ENCODE results near the gene SYNE2.

- TF ChIP-seq CTCF (IDR thresholded peaks at IDR 0.05) (no peak), USF1 (CRISPR knock-in tag; IDR thresholded peaks at IDR 0.05) (no peak), GABPB1 (CRISPR knock-in tag; IDR thresholded peaks at IDR 0.05) (no peak), NR3C1 (CRISPR knock-in tag; conservative IDR thresholded peaks at IDR 0.05; ENCODE audit: low read depth) (no peak), E2F1 (CRISPR knock-in tag; IDR thresholded peaks at IDR 0.05) (no peak), SMAD3 (CRISPR knock-in tag; IDR thresholded peaks at IDR 0.05; ENCODE audit: borderline replicate concordance) (no peak), ZSCAN18 (CRISPR knock-in tag; IDR thresholded peaks at IDR 0.05) (no peak), PREB (CRISPR knock-in tag; IDR thresholded peaks at IDR 0.05; ENCODE audit: borderline replicate concordance) (no peak), TP53 (CRISPR knock-in tag; IDR thresholded peaks at IDR 0.05) (no peak), CREM (CRISPR knock-in tag; IDR thresholded peaks at IDR 0.05) (no peak), ZNF232 (CRISPR knock-in tag; IDR thresholded peaks at IDR 0.05) (no peak), KAT7 (CRISPR knock-in tag; IDR thresholded peaks at IDR 0.05; ENCODE audit: borderline replicate concordance) (no peak)
Observed at GRCh38 chr14:64045091-64045490, 192.3 kb downstream of the SYNE2 start.
